GM18505 (cell line): ENCODE measurements around the gene DNAJC30.
"Not testable (repeated sequence)": the region's sequence is repeated elsewhere in the genome, so short reads cannot be mapped to it uniquely, and the experiment has no call there.

Source experiments
- ATAC-seq: cut with Tn5 transposase; IDR thresholded peaks from one replicate; pipeline ENCODE4 v1.9.1; 2021; ENCODE audit not compliant: unreplicated experiment
- POLR2A ChIP-seq: IDR thresholded peaks from 4 replicates; pipeline ENCODE4 v1.6.1; 2011; ENCODE audit warnings: borderline replicate concordance; ENCODE audit not compliant: insufficient read depth, insufficient read length; ENCODE audit errors: extremely low read depth

DNAJC30 gene

DNA sequence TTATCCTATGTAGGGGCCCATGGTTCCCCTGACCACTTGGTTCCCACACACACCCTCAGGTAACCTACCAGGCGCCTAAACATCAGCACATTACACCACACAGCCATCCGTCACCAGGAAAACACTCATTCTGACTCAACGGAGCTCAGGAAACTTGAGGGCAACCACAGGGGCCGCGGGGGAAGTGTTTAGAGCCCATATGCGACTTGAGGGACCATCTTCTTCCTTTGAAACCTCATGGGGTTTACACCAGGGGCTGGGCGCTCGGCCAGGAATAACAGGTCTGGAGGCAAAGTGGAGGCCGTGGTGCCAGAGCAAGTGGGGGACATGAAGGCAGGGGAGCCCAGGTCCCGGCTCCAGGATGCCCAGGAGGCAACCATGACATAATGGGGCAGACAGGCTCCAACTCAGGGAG is 34.7 kb upstream of the DNAJC30 start:
- ATAC-seq = no peak
- no peak for TF ChIP-seq POLR2A

DNA sequence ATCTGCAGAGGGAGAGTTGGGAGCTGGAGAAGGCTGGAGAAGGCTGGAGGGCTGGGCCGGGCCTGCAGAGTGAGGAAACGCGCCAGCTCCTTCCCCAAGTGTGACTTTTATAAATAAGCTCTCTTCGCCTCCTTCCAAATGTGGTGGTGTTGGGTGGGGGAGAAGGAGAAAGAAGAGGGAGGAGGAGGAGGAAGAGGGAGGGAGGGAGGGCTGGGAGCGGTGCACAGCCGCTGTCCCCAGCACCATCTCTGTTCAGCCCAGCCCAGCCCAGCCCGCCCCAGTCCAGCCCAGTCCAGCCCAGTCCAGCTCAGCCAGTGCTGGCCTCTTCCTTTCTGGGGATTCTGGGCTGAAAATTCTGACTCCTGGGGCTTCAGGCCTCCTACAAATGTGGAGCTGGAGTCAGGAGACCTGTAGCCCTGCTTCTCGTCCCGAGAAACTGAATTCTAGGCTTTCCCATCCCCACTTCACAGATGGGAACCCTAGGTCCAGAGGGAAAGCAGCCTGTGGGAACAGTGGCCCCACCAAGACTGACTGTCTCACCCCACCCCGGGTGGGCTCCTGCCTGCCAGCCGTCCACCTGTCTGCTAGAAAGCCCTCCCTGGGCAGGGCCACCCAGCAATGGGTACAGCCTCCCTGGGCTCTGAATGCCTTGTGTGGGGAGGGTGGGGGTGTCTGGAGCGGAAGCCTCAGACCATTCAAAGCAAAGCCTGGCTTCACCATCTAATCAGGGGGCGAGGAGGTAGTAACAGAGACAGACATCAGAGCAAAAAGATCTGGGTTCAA is 34.0 kb upstream of the DNAJC30 start:
- TF ChIP-seq POLR2A = no peak
- no peak for ATAC-seq

- TF ChIP-seq POLR2A = no peak
- no peak for ATAC-seq
These were observed 33.2 kb upstream of the DNAJC30 start for GRCh38 chr7:73716318-73716890.

DNA sequence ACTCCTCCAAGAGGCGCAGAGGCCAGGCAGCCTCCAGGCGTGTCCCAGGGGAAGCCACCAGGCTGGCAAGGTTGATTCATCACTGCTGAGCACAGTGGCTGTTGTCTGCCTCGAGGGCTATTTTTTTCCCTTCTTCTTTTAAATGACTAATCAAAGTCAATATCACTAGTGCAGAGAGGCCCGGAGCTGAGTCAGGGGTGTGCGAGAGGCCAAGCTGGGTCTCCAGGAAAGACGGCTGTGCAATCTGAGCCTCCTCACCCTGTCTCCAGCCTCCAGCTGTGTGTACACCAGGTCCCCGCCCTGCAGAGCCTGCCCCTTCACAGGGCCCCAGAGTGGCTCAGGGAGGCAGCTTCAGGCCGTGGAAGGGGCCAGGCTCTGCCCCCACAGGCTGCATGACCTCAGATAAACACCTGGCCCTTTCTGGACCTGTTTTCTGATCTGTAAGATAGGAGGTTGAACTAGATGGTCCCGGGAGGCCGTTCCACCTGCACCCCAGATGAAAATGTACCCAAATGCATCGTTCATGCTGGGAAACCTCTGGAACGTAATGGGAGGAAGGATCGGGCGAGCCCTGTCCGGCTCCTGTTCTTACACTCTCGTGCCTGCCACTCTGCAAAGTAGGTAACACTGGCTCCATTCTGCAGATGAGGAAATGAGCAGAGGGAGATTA is 32.5 kb upstream of the DNAJC30 start:
- TF ChIP-seq POLR2A = no peak
- no peak for ATAC-seq

DNA sequence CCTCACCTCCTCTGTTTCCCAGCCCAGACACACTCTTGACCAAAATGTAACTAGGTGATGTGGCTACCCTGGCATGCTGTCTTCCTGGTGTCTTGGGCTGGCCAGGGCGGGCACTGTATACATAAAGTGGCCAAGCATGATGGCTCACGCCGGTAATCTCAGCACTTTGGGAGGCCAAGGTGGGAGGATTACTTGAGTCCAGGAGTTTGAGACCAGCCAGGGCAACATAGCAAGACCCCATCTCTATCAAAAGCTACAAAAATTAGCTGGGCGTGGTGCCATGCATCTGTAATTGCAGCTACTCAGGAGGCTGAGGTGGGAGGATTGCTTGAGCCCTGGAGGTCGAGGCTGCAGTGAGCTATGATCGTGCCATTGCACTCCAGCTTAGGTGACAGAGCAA is 30.1 kb upstream of the DNAJC30 start:
- ATAC-seq = not testable (repeated sequence)

DNA sequence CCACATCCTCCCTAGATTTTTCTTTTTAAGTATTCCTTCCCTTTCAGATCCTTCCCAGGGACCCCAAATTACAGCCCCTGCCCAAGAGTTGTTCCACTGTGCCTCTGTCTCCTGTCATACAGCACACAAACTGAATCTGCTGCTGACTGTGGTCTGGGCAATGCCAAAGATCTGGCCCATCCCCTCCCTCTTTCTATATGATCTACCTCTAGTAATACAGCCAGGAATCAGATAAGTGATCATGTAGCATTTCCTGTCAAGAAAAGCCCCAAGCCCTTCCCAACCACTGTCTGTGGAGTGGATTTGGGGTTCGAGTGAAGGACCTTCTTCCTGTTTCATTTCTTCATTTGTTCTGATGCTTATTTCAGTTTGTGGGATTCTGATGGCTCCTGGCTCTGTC is 29.5 kb upstream of the DNAJC30 start:
- no peak for ATAC-seq
- TF ChIP-seq POLR2A = no peak

DNA sequence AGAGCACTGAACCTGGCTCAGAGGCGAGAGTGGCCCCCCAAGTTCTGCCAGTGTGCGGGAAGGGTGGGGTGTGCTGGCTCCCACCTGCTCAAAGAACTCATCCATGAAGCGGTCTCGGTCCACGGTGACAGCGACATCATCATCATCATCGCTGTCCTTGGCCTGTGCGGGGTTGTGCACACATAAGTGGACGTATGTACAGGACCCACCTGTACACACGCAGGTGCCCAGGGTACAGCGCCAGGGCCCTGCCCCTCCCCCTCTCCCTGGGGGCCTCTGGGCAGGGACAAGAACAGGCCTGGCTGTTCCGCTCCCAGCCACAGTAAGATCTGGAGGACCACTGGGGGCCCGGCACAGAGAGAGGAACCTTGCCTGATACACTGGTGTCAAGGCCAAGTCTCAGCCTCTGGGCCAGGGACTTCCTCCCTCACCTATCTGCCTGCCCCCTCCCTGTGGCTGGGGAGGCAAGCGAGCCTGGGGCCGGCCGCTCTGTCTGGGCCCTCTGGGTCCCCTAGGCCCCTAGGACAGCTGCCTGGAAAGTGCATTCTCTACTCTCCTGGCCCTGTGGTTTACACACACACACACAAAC is 25.8 kb upstream of the DNAJC30 start:
- no peak for ATAC-seq
- no peak for TF ChIP-seq POLR2A

DNA sequence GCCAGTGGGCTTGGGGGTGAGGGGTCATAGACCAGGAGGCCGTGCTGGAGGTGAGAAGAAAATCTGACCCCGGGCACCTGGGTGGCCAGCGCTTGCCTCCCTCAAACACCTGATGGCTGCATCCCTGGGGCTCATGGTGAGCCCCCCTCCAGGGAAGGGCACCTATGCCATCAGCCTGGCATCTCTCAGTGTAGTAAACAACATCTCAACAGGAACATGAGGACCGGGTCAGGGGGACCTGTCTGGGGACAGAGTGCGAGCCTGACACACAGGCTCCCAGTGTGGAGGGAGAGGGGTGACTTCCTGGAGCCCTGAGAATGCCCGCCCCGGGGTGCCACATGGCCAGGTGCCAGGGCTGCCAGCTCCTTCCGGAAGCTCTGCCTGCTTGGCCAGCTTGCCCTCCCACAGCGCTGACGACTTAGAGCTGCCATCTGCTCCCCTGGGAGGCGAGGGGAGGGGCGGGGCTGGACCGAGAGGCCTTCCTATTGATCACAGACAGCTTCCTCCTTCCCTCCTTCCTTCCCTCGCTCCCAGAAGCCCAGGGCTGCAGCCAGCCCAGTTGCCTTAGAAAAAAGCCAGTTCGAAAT is 23.9 kb upstream of the DNAJC30 start:
- TF ChIP-seq POLR2A = no peak
- no peak for ATAC-seq

DNA sequence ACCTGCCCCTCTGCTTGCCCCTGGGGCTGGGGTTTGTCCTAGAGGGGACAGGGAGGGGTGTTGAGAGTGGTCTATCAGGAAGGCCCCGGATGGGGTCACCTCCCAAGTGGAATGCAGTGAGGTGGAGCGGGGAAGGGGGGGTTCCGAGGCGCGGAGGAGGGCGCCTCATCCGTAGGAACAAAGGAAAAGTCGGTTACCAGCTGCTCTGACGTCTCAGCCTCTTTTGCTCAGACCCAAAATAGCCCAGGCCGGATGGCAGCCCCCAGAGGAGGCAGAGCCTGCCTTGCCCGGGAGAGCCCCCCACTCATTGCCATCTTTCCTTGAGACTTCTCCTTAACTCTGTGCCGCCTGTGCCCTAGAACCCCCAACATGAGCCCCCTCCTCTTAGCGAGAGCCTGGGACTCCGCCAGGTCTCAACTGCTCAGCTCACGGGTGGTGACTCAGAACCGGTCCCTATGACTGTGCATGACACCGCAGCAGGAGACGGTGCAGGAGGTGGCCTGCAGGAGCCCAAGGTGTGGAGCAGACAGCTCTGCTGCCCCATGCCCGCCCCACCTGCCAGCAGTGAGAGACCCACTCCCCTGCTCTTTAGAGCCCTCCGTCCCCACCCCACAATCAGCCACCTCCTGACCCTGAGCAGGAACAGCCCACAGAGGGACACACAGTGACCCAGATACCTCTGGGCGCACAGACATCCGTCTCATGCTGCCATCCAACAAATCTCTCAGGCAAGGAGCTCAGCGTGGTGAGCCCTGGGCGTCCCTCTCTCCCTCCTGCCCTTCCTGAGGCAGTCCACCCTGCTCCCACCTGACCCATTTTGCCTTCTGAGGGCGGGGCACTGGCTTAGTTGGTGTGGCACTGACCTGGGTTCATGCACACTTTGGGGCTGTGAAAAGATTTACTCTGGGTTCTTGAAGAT is 23.1 kb upstream of the DNAJC30 start:
- ATAC-seq = no peak
- TF ChIP-seq POLR2A = no peak

- no peak for ATAC-seq
- TF ChIP-seq POLR2A = no peak
These were observed 22.3 kb upstream of the DNAJC30 start for GRCh38 chr7:73705551-73705920.

- ATAC-seq = no peak
- no peak for TF ChIP-seq POLR2A
These were observed 21.6 kb upstream of the DNAJC30 start for GRCh38 chr7:73704640-73705550.
